ENCODE data around the gene SRP14.

The SRP14 gene

GRCh38 chr15:40067921-40068624, 29.1 kb upstream of the SRP14 start:
- CTCF ChIA-PET = no interaction called here
- WGBS (ENCODE audit: insufficient coverage) = 94% methylated on average over 3 of the region's 6 CpGs
- no peak overlapping the region for H3K27ac ChIP-seq (ENCODE audit: insufficient read depth in 1 of 2, low read depth in 1 of 2, low read length in 2 of 2, poor library complexity in 1 of 2, severe bottlenecking in 2 of 2)
- H3K36me3 ChIP-seq (ENCODE audit: control insufficient read depth in 4 of 4, insufficient read depth in 4 of 4, low read length in 3 of 4) = peaks cover 0 to 3% (median 0%) of the 10 kb centered on the region in 4 experiments
- peaks cover 0 to 18% (median 14%) of the 10 kb centered on the region in 4 experiments for H3K4me1 ChIP-seq (ENCODE audit: control extremely low read depth in 1 of 4, control insufficient read depth in 4 of 4, insufficient read depth in 4 of 4, low read length in 3 of 4)
- POLR2A ChIA-PET = interaction anchor here (1.1 kb wide), 1 partner anchor 21 kb away, joined by 5 read pairs; no protein-coding TSS in a partner anchor
- H3K9me3 ChIP-seq (ENCODE audit: control extremely low read depth in 1 of 5, control insufficient read depth in 4 of 5, insufficient read depth in 2 of 5, low read depth in 1 of 5, low read length in 4 of 5) = no peaks in the 10 kb centered on the region
- H3K4me3 ChIP-seq (ENCODE audit: control insufficient read depth in 1 of 7, extremely low read depth in 1 of 7, insufficient read depth in 4 of 7, low read depth in 2 of 7, low read length in 6 of 7) = no peak overlapping the region
- no peaks in the 10 kb centered on the region for H3K27me3 ChIP-seq (replicated peaks in 2 of 5; ENCODE audit: control insufficient read depth in 4 of 5, insufficient read depth in 5 of 5, low read length in 4 of 5)
- no peak for DNase-seq

DNA sequence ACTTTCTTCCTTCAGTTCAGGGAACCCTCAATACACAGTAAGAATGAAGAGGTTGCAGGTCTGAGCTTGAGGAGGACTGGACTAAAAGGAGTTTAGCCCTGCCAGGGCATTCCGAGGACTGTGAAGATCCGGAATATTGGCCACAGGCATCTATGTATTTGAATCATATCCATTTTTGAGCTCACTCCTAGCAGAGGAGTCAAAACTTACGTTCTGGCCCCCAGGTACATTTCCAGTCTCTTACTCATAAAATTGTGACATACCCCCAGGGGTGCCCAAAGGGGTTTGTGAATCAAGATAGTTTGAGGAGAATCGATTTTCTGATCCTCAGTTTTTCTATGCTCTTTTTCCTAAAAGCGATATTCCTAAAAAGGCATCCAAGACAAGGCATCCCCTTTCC, 27.6 kb upstream of the SRP14 start:
- 94% methylated on average over 5 of the region's 5 CpGs for WGBS (ENCODE audit: insufficient coverage)
- ChIA-PET CTCF (interaction anchor here (1.0 to 2.6 kb wide), 6 partner anchors 12 to 40 kb away, joined by 3 to 6 read pairs (median 4); no protein-coding TSS in a partner anchor), POLR2A (no interaction called here)
- Histone ChIP-seq H3K9me3 (ENCODE audit: control extremely low read depth in 1 of 5, control insufficient read depth in 4 of 5, insufficient read depth in 2 of 5, low read depth in 1 of 5, low read length in 4 of 5) (no peaks in the 10 kb centered on the region), H3K36me3 (ENCODE audit: control insufficient read depth in 4 of 4, insufficient read depth in 4 of 4, low read length in 3 of 4) (peaks cover 0 to 3% (median 0%) of the 10 kb centered on the region in 4 experiments), H3K4me1 (ENCODE audit: control extremely low read depth in 1 of 4, control insufficient read depth in 4 of 4, insufficient read depth in 4 of 4, low read length in 3 of 4) (peaks cover 0 to 18% (median 9%) of the 10 kb centered on the region in 4 experiments), H3K27ac (ENCODE audit: insufficient read depth in 1 of 2, low read depth in 1 of 2, low read length in 2 of 2, poor library complexity in 1 of 2, severe bottlenecking in 2 of 2) (no peak overlapping the region), H3K27me3 (replicated peaks in 2 of 5; ENCODE audit: control insufficient read depth in 4 of 5, insufficient read depth in 5 of 5, low read length in 4 of 5) (no peaks in the 10 kb centered on the region), H3K4me3 (ENCODE audit: control insufficient read depth in 1 of 7, extremely low read depth in 1 of 7, insufficient read depth in 4 of 7, low read depth in 2 of 7, low read length in 6 of 7) (no peak overlapping the region)
- DNase-seq = no peak

- 96% methylated on average over 3 of the region's 3 CpGs for WGBS (ENCODE audit: insufficient coverage)
- no peak for DNase-seq
- peaks cover 0 to 18% (median 9%) of the 10 kb centered on the region in 4 experiments for H3K4me1 ChIP-seq (ENCODE audit: control extremely low read depth in 1 of 4, control insufficient read depth in 4 of 4, insufficient read depth in 4 of 4, low read length in 3 of 4)
- H3K27ac ChIP-seq (ENCODE audit: insufficient read depth in 1 of 2, low read depth in 1 of 2, low read length in 2 of 2, poor library complexity in 1 of 2, severe bottlenecking in 2 of 2) = no peak overlapping the region
- CTCF ChIA-PET = interaction anchor here (2.6 kb wide), 1 partner anchor 17 kb away, joined by 6 read pairs; no protein-coding TSS in a partner anchor
- H3K4me3 ChIP-seq (ENCODE audit: control insufficient read depth in 1 of 7, extremely low read depth in 1 of 7, insufficient read depth in 4 of 7, low read depth in 2 of 7, low read length in 6 of 7) = no peak overlapping the region
- POLR2A ChIA-PET = no interaction called here
- no peaks in the 10 kb centered on the region for H3K9me3 ChIP-seq (ENCODE audit: control extremely low read depth in 1 of 5, control insufficient read depth in 4 of 5, insufficient read depth in 2 of 5, low read depth in 1 of 5, low read length in 4 of 5)
- H3K36me3 ChIP-seq (ENCODE audit: control insufficient read depth in 4 of 4, insufficient read depth in 4 of 4, low read length in 3 of 4) = peaks cover 0 to 3% (median 0%) of the 10 kb centered on the region in 4 experiments
- H3K27me3 ChIP-seq (replicated peaks in 2 of 5; ENCODE audit: control insufficient read depth in 4 of 5, insufficient read depth in 5 of 5, low read length in 4 of 5) = no peaks in the 10 kb centered on the region
These were observed 26.2 kb upstream of the SRP14 start for GRCh38 chr15:40065166-40065565.

DNA sequence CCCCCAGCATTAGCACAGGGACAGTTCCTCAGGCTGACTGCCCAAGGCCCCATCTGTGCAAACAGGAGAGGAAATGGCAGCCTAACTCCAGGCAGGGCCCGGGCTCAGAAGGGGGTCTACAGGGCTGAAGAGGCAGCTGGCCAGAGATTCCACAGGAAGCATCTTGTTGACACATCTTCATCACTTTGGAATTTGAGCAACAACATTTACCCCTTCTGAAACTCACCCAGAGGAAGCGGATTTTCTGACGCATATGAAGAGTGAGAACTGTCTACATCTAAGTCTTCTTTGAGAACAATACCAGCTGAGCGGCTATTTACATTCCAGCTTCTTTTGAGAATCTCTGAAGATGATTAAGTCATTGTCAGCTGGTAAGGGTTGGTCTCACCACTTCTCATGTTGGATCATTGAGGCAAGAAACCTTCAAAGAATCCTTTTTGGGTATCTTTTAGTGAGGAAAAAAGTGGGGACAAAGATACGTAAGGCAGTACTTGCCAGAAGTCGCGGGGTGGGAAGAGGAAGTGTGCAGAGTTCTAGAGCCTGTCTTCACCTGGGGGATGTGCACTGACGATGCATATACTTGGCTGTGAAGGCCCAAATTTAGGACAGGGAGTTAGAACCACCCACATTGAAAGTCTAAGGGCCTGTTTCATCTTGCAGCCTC, 25.4 kb upstream of the SRP14 start:
- H3K27me3 ChIP-seq (replicated peaks in 2 of 5; ENCODE audit: control insufficient read depth in 4 of 5, insufficient read depth in 5 of 5, low read length in 4 of 5) = no peaks in the 10 kb centered on the region
- H3K4me1 ChIP-seq (ENCODE audit: control extremely low read depth in 1 of 4, control insufficient read depth in 4 of 4, insufficient read depth in 4 of 4, low read length in 3 of 4) = peaks cover 0 to 16% (median 6%) of the 10 kb centered on the region in 4 experiments
- H3K27ac ChIP-seq (ENCODE audit: insufficient read depth in 1 of 2, low read depth in 1 of 2, low read length in 2 of 2, poor library complexity in 1 of 2, severe bottlenecking in 2 of 2) = no peak overlapping the region
- POLR2A ChIA-PET = no interaction called here
- CTCF ChIA-PET = interaction anchor here (2.5 to 2.6 kb wide), 2 partner anchors 16 to 40 kb away, joined by 6 to 7 read pairs; no protein-coding TSS in a partner anchor
- H3K9me3 ChIP-seq (ENCODE audit: control extremely low read depth in 1 of 5, control insufficient read depth in 4 of 5, insufficient read depth in 2 of 5, low read depth in 1 of 5, low read length in 4 of 5) = no peaks in the 10 kb centered on the region
- 89% methylated on average over 8 of the region's 8 CpGs for whole genome bisulfite sequencing (ENCODE audit: insufficient coverage)
- no peak overlapping the region for H3K4me3 ChIP-seq (ENCODE audit: control insufficient read depth in 1 of 7, extremely low read depth in 1 of 7, insufficient read depth in 4 of 7, low read depth in 2 of 7, low read length in 6 of 7)
- DNase-seq = no peak
- H3K36me3 ChIP-seq (ENCODE audit: control insufficient read depth in 4 of 4, insufficient read depth in 4 of 4, low read length in 3 of 4) = peaks cover 0 to 3% (median 0%) of the 10 kb centered on the region in 4 experiments

GRCh38 chr15:40063563-40064011, 24.6 kb upstream of the SRP14 start:
- 100% methylated on average over 2 of the region's 2 CpGs for WGBS (ENCODE audit: insufficient coverage)
- POLR2A ChIA-PET = interaction anchor here (1.5 kb wide), 1 partner anchor 11 kb away, joined by 4 read pairs; no protein-coding TSS in a partner anchor

GRCh38 chr15:40062816-40063562, 24.0 kb upstream of the SRP14 start:
- H3K4me3 ChIP-seq (ENCODE audit: control insufficient read depth in 1 of 7, extremely low read depth in 1 of 7, insufficient read depth in 4 of 7, low read depth in 2 of 7, low read length in 6 of 7) = no peak overlapping the region
- peaks cover 0 to 22% (median 13%) of the 10 kb centered on the region in 4 experiments for H3K4me1 ChIP-seq (ENCODE audit: control extremely low read depth in 1 of 4, control insufficient read depth in 4 of 4, insufficient read depth in 4 of 4, low read length in 3 of 4)
- no peaks in the 10 kb centered on the region for H3K9me3 ChIP-seq (ENCODE audit: control extremely low read depth in 1 of 5, control insufficient read depth in 4 of 5, insufficient read depth in 2 of 5, low read depth in 1 of 5, low read length in 4 of 5)
- no peak for DNase-seq
- POLR2A ChIA-PET = interaction anchor here (1.5 kb wide), 1 partner anchor 11 kb away, joined by 4 read pairs; no protein-coding TSS in a partner anchor
- no peaks in the 10 kb centered on the region for H3K27me3 ChIP-seq (replicated peaks in 2 of 5; ENCODE audit: control insufficient read depth in 4 of 5, insufficient read depth in 5 of 5, low read length in 4 of 5)
- 99% methylated on average over 8 of the region's 10 CpGs for WGBS (ENCODE audit: insufficient coverage)
- CTCF ChIA-PET = interaction anchor here (1.5 to 2.5 kb wide), 2 partner anchors 33 to 42 kb away, joined by 4 to 7 read pairs; no protein-coding TSS in a partner anchor
- H3K27ac ChIP-seq (ENCODE audit: insufficient read depth in 1 of 2, low read depth in 1 of 2, low read length in 2 of 2, poor library complexity in 1 of 2, severe bottlenecking in 2 of 2) = no peak overlapping the region
- peaks cover 0 to 3% (median 0%) of the 10 kb centered on the region in 4 experiments for H3K36me3 ChIP-seq (ENCODE audit: control insufficient read depth in 4 of 4, insufficient read depth in 4 of 4, low read length in 3 of 4)

More at GRCh38 chr15:40063563-40064011, 24.6 kb upstream of the SRP14 start:
- H3K9me3 ChIP-seq (ENCODE audit: control extremely low read depth in 1 of 5, control insufficient read depth in 4 of 5, insufficient read depth in 2 of 5, low read depth in 1 of 5, low read length in 4 of 5) = no peaks in the 10 kb centered on the region
- no peaks in the 10 kb centered on the region for H3K27me3 ChIP-seq (replicated peaks in 2 of 5; ENCODE audit: control insufficient read depth in 4 of 5, insufficient read depth in 5 of 5, low read length in 4 of 5)
- H3K27ac ChIP-seq (ENCODE audit: insufficient read depth in 1 of 2, low read depth in 1 of 2, low read length in 2 of 2, poor library complexity in 1 of 2, severe bottlenecking in 2 of 2) = no peak overlapping the region
- peaks cover 0 to 3% (median 0%) of the 10 kb centered on the region in 4 experiments for H3K36me3 ChIP-seq (ENCODE audit: control insufficient read depth in 4 of 4, insufficient read depth in 4 of 4, low read length in 3 of 4)
- peaks cover 0 to 20% (median 8%) of the 10 kb centered on the region in 4 experiments for H3K4me1 ChIP-seq (ENCODE audit: control extremely low read depth in 1 of 4, control insufficient read depth in 4 of 4, insufficient read depth in 4 of 4, low read length in 3 of 4)
- DNase-seq = no peak
- H3K4me3 ChIP-seq (ENCODE audit: control insufficient read depth in 1 of 7, extremely low read depth in 1 of 7, insufficient read depth in 4 of 7, low read depth in 2 of 7, low read length in 6 of 7) = no peak overlapping the region
- CTCF ChIA-PET = interaction anchor here (2.5 kb wide), 1 partner anchor 41 kb away, joined by 7 read pairs; no protein-coding TSS in a partner anchor
